AG10803 (cell line): Measurements from ENCODE around the gene USP19.

Experiments
- DNase-seq: peaks from one replicate; pipeline ENCODE4 v3.0.0; 2010; ENCODE audit warnings: low read depth
- H3K4me3 ChIP-seq: 2 replicates; pipeline ENCODE4 v1.5.1; 2011; ENCODE audit warnings: mild to moderate bottlenecking, low read length, control low read depth
- CTCF ChIP-seq: conservative IDR thresholded peaks from 2 replicates; pipeline ENCODE4 v1.5.1; 2011; ENCODE audit warnings: mild to moderate bottlenecking, low read length, control low read depth, inconsistent platforms

USP19 gene

GRCh38 chr3:49081429-49081828 lies 39.2 kb downstream of the USP19 start:
- TF ChIP-seq CTCF, result no peak
- H3K4me3 ChIP-seq, result no peak overlapping the region
- no peak for DNase-seq

GRCh38 chr3:49079270-49079669 lies 41.4 kb downstream of the USP19 start:
- no peak overlapping the region for H3K4me3 ChIP-seq
- DNase-seq, result no peak
- no peak for TF ChIP-seq CTCF

GRCh38 chr3:49076646-49077045 lies 44.0 kb downstream of the USP19 start:
- no peak for TF ChIP-seq CTCF
- no peak overlapping the region for H3K4me3 ChIP-seq
- DNase-seq, result no peak

- TF ChIP-seq CTCF, result no peak
- H3K4me3 ChIP-seq, result no peak overlapping the region
- DNase-seq, result no peak
These were observed 44.5 kb downstream of the USP19 start for GRCh38 chr3:49076116-49076515.
